ENCODE results near the gene ZNF410.
"Not testable (repeated sequence)": the region's sequence is repeated elsewhere in the genome, so short reads cannot be mapped to it uniquely, and the experiment has no call there.

GRCh38 chr14:73869754-73870153 is 16.9 kb upstream of the ZNF410 start:
- TF ChIP-seq CTCF (IDR thresholded peaks at IDR 0.05; ENCODE audit: low read depth, low read length); MAX (IDR thresholded peaks at IDR 0.05; ENCODE audit: low read depth, low read length); POLR2A (IDR thresholded peaks at IDR 0.05; ENCODE audit: extremely low read depth, insufficient read length): not testable (repeated sequence)

All from NB4 (cell line).